GM21381 (cell line): ENCODE results near the gene MED17.
"Not testable (repeated sequence)": the region's sequence is repeated elsewhere in the genome, so short reads cannot be mapped to it uniquely, and the experiment has no call there.

Experiments
- ATAC-seq: cut with Tn5 transposase; IDR thresholded peaks from one replicate; pipeline ENCODE4 v1.9.1; 2021; ENCODE audit warnings: mild to moderate bottlenecking, moderate library complexity; ENCODE audit not compliant: unreplicated experiment

Gene MED17

GRCh38 chr11:93757301-93757700, 26.8 kb upstream of the MED17 start:
- ATAC-seq = no peak

- ATAC-seq = no peak
Observed at GRCh38 chr11:93757924-93758865, 25.9 kb upstream of the MED17 start.

GRCh38 chr11:93759123-93759522, 25.0 kb upstream of the MED17 start:
- ATAC-seq = not testable (repeated sequence)

- no peak for ATAC-seq
Observed at GRCh38 chr11:93761910-93762309, 22.2 kb upstream of the MED17 start.

- ATAC-seq = no peak
Observed at GRCh38 chr11:93765551-93765950, 18.5 kb upstream of the MED17 start.

GRCh38 chr11:93766504-93766903, 17.6 kb upstream of the MED17 start:
- no peak for ATAC-seq

GRCh38 chr11:93767018-93767417, 17.1 kb upstream of the MED17 start:
- no peak for ATAC-seq

- ATAC-seq = no peak
Observed at GRCh38 chr11:93770160-93770559, 13.9 kb upstream of the MED17 start.

GRCh38 chr11:93772123-93772522, 12.0 kb upstream of the MED17 start:
- no peak for ATAC-seq

- no peak for ATAC-seq
Observed at GRCh38 chr11:93773045-93773477, 11.0 kb upstream of the MED17 start.

GRCh38 chr11:93773601-93774200, 10.4 kb upstream of the MED17 start:
- no peak for ATAC-seq

- ATAC-seq = not testable (repeated sequence)
Observed at GRCh38 chr11:93774560-93774959, 9.5 kb upstream of the MED17 start.

- no peak for ATAC-seq
Observed at GRCh38 chr11:93775289-93775688, 8.8 kb upstream of the MED17 start.

GRCh38 chr11:93783362-93783761, 720 bp upstream of the MED17 start:
- no peak for ATAC-seq

GRCh38 chr11:93783765-93784144, 327 bp upstream of the MED17 start:
- peak; percentile 47 for ATAC-seq

GRCh38 chr11:93784935-93785360, 866 bp downstream of the MED17 start:
- peak; percentile 30 for ATAC-seq

GRCh38 chr11:93791493-93791892, 7.4 kb downstream of the MED17 start:
- ATAC-seq = no peak

GRCh38 chr11:93796441-93797231, 12.6 kb downstream of the MED17 start:
- no peak for ATAC-seq

GRCh38 chr11:93801366-93801765, 17.3 kb downstream of the MED17 start:
- no peak for ATAC-seq

GRCh38 chr11:93804879-93805278, 20.8 kb downstream of the MED17 start:
- no peak for ATAC-seq

- no peak for ATAC-seq
Observed at GRCh38 chr11:93807980-93808379, 23.9 kb downstream of the MED17 start.
